EH (cell line): Measurements from ENCODE around the gene RDH5.

Experiments
- DNase-seq: peaks from one replicate; pipeline ENCODE4 v3.0.0-alpha.2; 2015; ENCODE audit warnings: low read depth

Gene RDH5

GRCh38 chr12:55728939-55729818 is 9.0 kb downstream of the RDH5 start, which contains the start of gene CD63:
CD63 (minus strand) TSS chr12:55729009; CDS start chr12:55728341, 668 bp downstream.
- DNase-seq: peak; percentile 96

- DNase-seq: peak; percentile 78
These were observed 9.9 kb downstream of the RDH5 start for GRCh38 chr12:55729819-55730818.

GRCh38 chr12:55732288-55732687 is 12.1 kb downstream of the RDH5 start:
- no peak for DNase-seq

GRCh38 chr12:55733021-55733555 is 12.9 kb downstream of the RDH5 start:
- no peak for DNase-seq

- no peak for DNase-seq
These were observed 13.7 kb downstream of the RDH5 start for GRCh38 chr12:55733858-55734257.

- DNase-seq: no peak
These were observed 14.4 kb downstream of the RDH5 start for GRCh38 chr12:55734595-55734994.

- DNase-seq: no peak
These were observed 15.9 kb downstream of the RDH5 start for GRCh38 chr12:55736076-55736475.

- peak; percentile 73 for DNase-seq
These were observed 16.8 kb downstream of the RDH5 start for GRCh38 chr12:55736780-55737580.

GRCh38 chr12:55737581-55738122 is 17.5 kb downstream of the RDH5 start:
- DNase-seq: no peak

GRCh38 chr12:55738123-55739024 is 18.2 kb downstream of the RDH5 start:
- peak; percentile 86 for DNase-seq

GRCh38 chr12:55739025-55739378 is 18.8 kb downstream of the RDH5 start:
- DNase-seq: no peak

- no peak for DNase-seq
These were observed 21.9 kb downstream of the RDH5 start for GRCh38 chr12:55741931-55742680.

GRCh38 chr12:55742719-55743405 is 22.7 kb downstream of the RDH5 start, which contains the start of gene GDF11:
GDF11 (plus strand) TSS chr12:55743122; CDS start chr12:55743317, 195 bp downstream.
- DNase-seq: peak; percentile 81

GRCh38 chr12:55743406-55744339 is 23.5 kb downstream of the RDH5 start:
- peak; percentile 78 for DNase-seq

- DNase-seq: no peak
These were observed 24.3 kb downstream of the RDH5 start for GRCh38 chr12:55744340-55745030.

GRCh38 chr12:55745361-55746173 is 25.4 kb downstream of the RDH5 start:
- no peak for DNase-seq
